HepG2 (cell line): ENCODE measurements around the gene PRR19. TPM values are rescaled to one million over a fixed set of nuclear protein-coding genes. Genes with fewer than 3 reads are reported as not detected.

Source experiments
- ARID3A ChIP-seq: IDR thresholded peaks from 2 replicates; pipeline ENCODE4 v1.6.1; 2012; ENCODE audit warnings: low read depth, low read length, improper control_type of control experiment
- BRD4 ChIP-seq: sonication (generic); formaldehyde crosslinking; IDR thresholded peaks from 2 replicates; pipeline ENCODE4 v1.4.0; 2020; ENCODE audit warnings: missing genetic modification reagents
- CEBPB ChIP-seq: IDR thresholded peaks from 2 replicates; pipeline ENCODE4 v1.6.1; 2011; ENCODE audit warnings: low read depth, low read length, improper control_type of control experiment, borderline replicate concordance
- DBP ChIP-seq: sonication (generic); formaldehyde crosslinking; IDR thresholded peaks from 2 replicates; pipeline ENCODE4 v1.4.0; 2020; ENCODE audit warnings: missing genetic modification reagents; ENCODE audit errors: not compliant biosample characterization
- ERF ChIP-seq: IDR thresholded peaks from 2 replicates; pipeline ENCODE4 v1.6.1; 2018; ENCODE audit warnings: missing biosample characterization, missing genetic modification reagents
- FOXA1 ChIP-seq, 2 experiments: fragments of 450-650 bp in 1 of 2; sonication (generic) in 1 of 2; formaldehyde crosslinking in 1 of 2; IDR thresholded peaks; 2 replicates each; pipeline versions ENCODE4 v1.4.0 to v1.6.1; 2016 to 2020; ENCODE audit warnings: missing genetic modification reagents in 1 of 2
- HBP1 ChIP-seq: IDR thresholded peaks from 2 replicates; pipeline ENCODE4 v1.6.1; 2016; ENCODE audit warnings: low read depth, control low read depth
- HOXD1 ChIP-seq: sonication (generic); formaldehyde crosslinking; IDR thresholded peaks from 2 replicates; pipeline ENCODE4 v1.5.0; 2020; ENCODE audit warnings: missing genetic modification reagents
- KMT2B ChIP-seq: IDR thresholded peaks from 2 replicates; pipeline ENCODE4 v1.6.1; 2016; ENCODE audit warnings: missing genetic modification reagents, missing compliant biosample characterization
- MED13 ChIP-seq: sonication (generic); formaldehyde crosslinking; IDR thresholded peaks from 2 replicates; pipeline ENCODE4 v1.5.0; 2020; ENCODE audit warnings: missing genetic modification reagents
- MNT ChIP-seq: fragments of 450-650 bp; IDR thresholded peaks from 2 replicates; pipeline ENCODE4 v1.6.1; 2016
- MTF1 ChIP-seq: sonication (generic); formaldehyde crosslinking; IDR thresholded peaks from 2 replicates; pipeline ENCODE4 v1.5.0; 2020; ENCODE audit warnings: missing genetic modification reagents
- NR3C1 ChIP-seq: sonication (generic); formaldehyde crosslinking; IDR thresholded peaks from 2 replicates; pipeline ENCODE4 v1.4.0; 2020; ENCODE audit warnings: missing genetic modification reagents
- REL ChIP-seq: sonication (generic); formaldehyde crosslinking; conservative IDR thresholded peaks from 2 replicates; pipeline ENCODE4 v1.8.0; 2022; ENCODE audit warnings: mild to moderate bottlenecking, missing genetic modification reagents, moderate library complexity
- SOX5 ChIP-seq: IDR thresholded peaks from 2 replicates; pipeline ENCODE4 v1.6.1; 2016; ENCODE audit warnings: borderline replicate concordance
- SP5 ChIP-seq: IDR thresholded peaks from 2 replicates; pipeline ENCODE4 v1.6.1; 2016; ENCODE audit warnings: low read depth, borderline replicate concordance
- THAP11 ChIP-seq: IDR thresholded peaks from 2 replicates; pipeline ENCODE4 v1.6.1; 2016; ENCODE audit warnings: missing biosample characterization, missing genetic modification reagents
- TMF1 ChIP-seq: sonication (generic); formaldehyde crosslinking; IDR thresholded peaks from 2 replicates; pipeline ENCODE4 v1.8.1; 2022; ENCODE audit warnings: low read depth, missing genetic modification reagents
- ZFY ChIP-seq: sonication (generic); formaldehyde crosslinking; IDR thresholded peaks from 2 replicates; pipeline ENCODE4 v1.4.0; 2020; ENCODE audit warnings: missing genetic modification reagents
- ZFYVE20 ChIP-seq: sonication (generic); formaldehyde crosslinking; IDR thresholded peaks from 2 replicates; pipeline ENCODE4 v1.8.0; 2023; ENCODE audit warnings: low read depth, mild to moderate bottlenecking, moderate library complexity, missing genetic modification reagents, borderline replicate concordance
- ZNF101 ChIP-seq: sonication (generic); formaldehyde crosslinking; IDR thresholded peaks from 2 replicates; pipeline ENCODE4 v1.4.0; 2020; ENCODE audit warnings: mild to moderate bottlenecking, low read depth, missing genetic modification reagents, borderline replicate concordance
- ZNF510 ChIP-seq: sonication (generic); formaldehyde crosslinking; IDR thresholded peaks from 2 replicates; pipeline ENCODE4 v1.4.0; 2020; ENCODE audit warnings: low read depth, mild to moderate bottlenecking, missing genetic modification reagents
- ZNF614 ChIP-seq: IDR thresholded peaks from 2 replicates; pipeline ENCODE4 v1.6.1; 2018; ENCODE audit warnings: missing biosample characterization, missing genetic modification reagents, inconsistent platforms, borderline replicate concordance
- ZNF784 ChIP-seq: sonication (generic); formaldehyde crosslinking; IDR thresholded peaks from 2 replicates; pipeline ENCODE4 v1.5.1; 2020; ENCODE audit warnings: missing genetic modification reagents, mild to moderate bottlenecking, borderline replicate concordance
- ZNF790 ChIP-seq: sonication (generic); formaldehyde crosslinking; IDR thresholded peaks from 2 replicates; pipeline ENCODE4 v1.8.0; 2022; ENCODE audit warnings: missing genetic modification reagents, mild to moderate bottlenecking, borderline replicate concordance
- polyA plus RNA-seq, 8 experiments: library from polyadenylated mRNA; depleted of rRNA in 3 of 8; stranded (reverse) in 7 of 8; unstranded in 1 of 8; fragments of >200 nt; fragmentation: Illumina TruSeq in 4 of 8; extraction: Trizol in 4 of 8; gene quantifications; 2 replicates each; pipeline versions ENCODE4 v1.2.1 to v1.2.3, GENCODE V29; 2011 to 2016; ENCODE audit warnings: low read depth in 4 of 8, missing spikeins in 1 of 8, mixed read lengths in 1 of 8; ENCODE audit not compliant: insufficient read depth in 1 of 8
- total RNA-seq, 5 experiments: library from RNA; depleted of rRNA; stranded (reverse); fragments of >200 nt; fragmentation: Illumina TruSeq; extraction: Trizol; gene quantifications; 2 replicates each; pipeline ENCODE4 v1.2.3, GENCODE V29; 2016; ENCODE audit warnings: low read depth in 1 of 5

The PRR19 gene
- total and polyA plus RNA-seq, 2 of the 13 experiments (the other 11 are each of a cell fraction or from before 2014, with no cell fraction given), result 0.21 to 0.33 TPM

- TF ChIP-seq DBP (CRISPR knock-in tag), result no peak
- TF ChIP-seq CEBPB, result 0 out of 2 replicates have a peak, but pooled peaks have one; percentile 7
- no peak for TF ChIP-seq ZFYVE20 (CRISPR knock-in tag)
- no peak for TF ChIP-seq ARID3A
- TF ChIP-seq MNT, result peak; percentile 89
- TF ChIP-seq ERF (CRISPR knock-in tag), result peak; percentile 68
- no peak for TF ChIP-seq ZNF101
- TF ChIP-seq SOX5 (CRISPR knock-in tag), result no peak; the same call in 1 of the 2 replicates
- peak; percentile 48; the same call in 1 of the 2 replicates for TF ChIP-seq ZNF784 (CRISPR knock-in tag)
- no peak for TF ChIP-seq FOXA1 (IDR thresholded peaks at IDR 0.05)
- peak; percentile 79 for TF ChIP-seq FOXA1 (CRISPR knock-in tag; IDR thresholded peaks at IDR 0.05)
- TF ChIP-seq ZFY, result peak; percentile 48
- no peak for TF ChIP-seq MTF1 (CRISPR knock-in tag)
- no peak for TF ChIP-seq TMF1 (CRISPR knock-in tag)
- peak; percentile 36; the same call in 1 of the 2 replicates for TF ChIP-seq KMT2B (CRISPR knock-in tag)
- TF ChIP-seq BRD4 (CRISPR knock-in tag), result no peak
- no peak for TF ChIP-seq THAP11 (CRISPR knock-in tag)
- no peak for TF ChIP-seq HOXD1 (CRISPR knock-in tag)
- TF ChIP-seq REL (CRISPR knock-in tag), result no peak
- peak; percentile 52; the same call in 1 of the 2 replicates for TF ChIP-seq SP5 (CRISPR knock-in tag)
- TF ChIP-seq NR3C1 (CRISPR knock-in tag), result no peak
- TF ChIP-seq ZNF614 (CRISPR knock-in tag), result no peak
- TF ChIP-seq HBP1 (CRISPR knock-in tag), result no peak; the same call in 1 of the 2 replicates
- peak; percentile 81 for TF ChIP-seq MED13
- no peak for TF ChIP-seq ZNF510 (CRISPR knock-in tag)
- TF ChIP-seq ZNF790, result no peak
Observed at GRCh38 chr19:42268142-42268703, 33.7 kb upstream of the PRR19 start (continued).
